ENCODE results near the gene STAP1.

Gene STAP1

DNA sequence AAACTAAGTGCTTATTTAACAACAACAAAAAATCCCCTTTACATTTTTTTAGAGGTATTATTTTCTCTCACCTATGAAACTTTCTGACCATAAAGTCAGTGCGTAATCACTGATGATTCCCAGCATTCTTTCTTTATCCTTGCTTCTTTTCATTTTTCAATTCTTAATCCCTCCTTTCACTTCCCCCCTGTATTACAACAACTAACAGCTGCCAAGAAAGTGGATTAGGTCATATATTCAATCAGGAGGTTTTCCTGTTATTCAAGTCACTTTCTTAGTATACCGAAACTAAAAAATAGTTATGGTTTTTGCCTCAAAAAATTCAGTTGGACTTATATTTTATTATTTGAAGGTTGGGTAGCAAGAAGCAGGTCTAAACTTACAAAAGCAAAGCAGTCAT lies 2.1 kb upstream of the STAP1 start:
- no peak for DNase-seq

DNA sequence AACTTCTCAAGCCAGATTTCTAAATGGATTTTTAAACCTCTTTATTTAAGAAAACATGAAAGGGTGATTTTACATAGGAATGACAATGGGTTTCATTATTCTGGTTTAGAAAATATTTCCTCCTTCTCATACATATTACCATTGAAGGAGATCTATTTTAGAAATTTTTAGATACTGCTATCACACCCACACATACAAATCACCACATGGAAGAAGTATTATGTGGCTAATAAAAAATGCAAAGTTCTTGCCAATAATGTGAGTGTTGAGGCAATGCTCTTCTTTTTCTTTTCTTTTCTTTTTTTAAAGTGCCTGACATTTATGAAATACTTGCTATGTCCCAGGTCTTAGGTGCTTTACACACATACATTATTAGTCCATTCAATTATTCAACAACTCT lies 6.8 kb downstream of the STAP1 start:
- no peak for DNase-seq

DNA sequence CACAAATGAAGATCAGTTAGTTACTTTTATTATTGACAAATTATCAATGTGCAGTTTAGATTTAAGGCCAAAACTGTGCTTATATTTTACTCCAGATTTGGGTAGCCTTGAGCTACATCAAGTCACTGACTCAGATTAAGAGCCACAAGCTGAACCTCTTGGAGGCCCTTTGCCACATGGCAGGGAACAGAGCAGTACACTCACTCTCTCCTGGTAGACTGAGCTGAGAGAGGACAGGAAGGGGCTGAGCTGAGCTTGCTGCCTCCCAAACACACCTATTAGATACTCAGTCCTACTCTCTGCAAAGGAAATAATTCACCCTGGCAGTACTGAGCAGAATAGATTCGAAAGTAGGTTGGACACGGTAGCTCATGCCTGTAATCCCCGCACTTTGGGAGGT lies 7.8 kb downstream of the STAP1 start:
- no peak for DNase-seq

DNA sequence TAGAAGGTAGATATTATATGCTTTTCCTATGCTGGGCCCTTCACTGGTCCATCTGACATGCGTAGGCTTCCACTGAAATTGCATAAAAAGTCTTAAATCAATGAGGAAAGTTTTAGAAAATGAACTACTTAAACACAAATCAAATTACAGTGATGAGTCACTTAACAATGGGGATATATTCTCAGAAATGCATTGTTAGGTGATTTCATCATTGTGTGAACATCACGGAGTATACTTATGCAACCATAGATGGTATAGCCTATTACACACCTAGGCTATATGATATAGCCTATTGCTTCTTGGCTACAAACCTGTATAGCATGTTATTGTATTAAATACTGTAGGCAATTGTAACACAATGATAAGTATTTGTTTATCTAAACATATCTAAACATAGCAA lies 10.3 kb downstream of the STAP1 start:
- no peak for DNase-seq

DNA sequence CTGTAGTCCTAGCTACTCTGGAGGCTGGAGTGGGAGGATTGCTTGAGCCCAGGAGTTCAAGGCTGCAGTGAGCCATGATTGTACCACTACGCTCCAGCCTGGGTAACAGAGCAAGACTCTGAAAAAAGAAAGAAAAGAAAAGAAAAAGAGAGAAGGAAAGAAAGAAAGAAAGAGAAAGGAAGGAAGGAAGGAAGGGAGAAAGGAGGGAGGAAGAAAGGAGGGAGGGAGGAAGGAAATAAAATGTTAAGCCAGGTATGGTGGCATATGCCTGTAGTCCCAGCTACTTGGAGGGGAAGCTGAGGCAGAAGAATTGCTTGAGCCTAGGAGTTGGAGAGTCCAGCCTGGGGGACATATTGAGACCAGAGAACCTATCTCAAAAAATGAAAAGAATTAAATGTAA lies 12.0 kb downstream of the STAP1 start:
- no peak for DNase-seq

DNA sequence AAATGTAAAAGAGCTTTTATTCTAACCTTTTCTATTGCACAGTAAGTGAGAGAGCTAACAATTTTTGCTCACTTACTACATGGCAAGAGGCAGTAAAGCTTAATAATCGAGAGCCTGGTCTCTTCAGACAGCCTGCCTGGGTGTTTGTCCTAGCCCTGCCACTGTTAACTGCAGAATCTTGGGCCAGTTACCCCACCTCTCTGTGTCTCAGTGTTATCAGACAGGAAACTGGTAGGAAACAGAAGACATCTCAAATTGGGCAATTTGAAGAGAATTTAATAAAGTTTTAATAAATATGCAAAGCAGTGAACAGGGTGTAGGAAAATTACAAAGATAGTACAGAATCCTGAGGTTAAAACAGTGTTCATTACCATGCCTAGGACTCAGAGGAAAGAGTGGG lies 13.4 kb downstream of the STAP1 start:
- DNase-seq: no peak

DNA sequence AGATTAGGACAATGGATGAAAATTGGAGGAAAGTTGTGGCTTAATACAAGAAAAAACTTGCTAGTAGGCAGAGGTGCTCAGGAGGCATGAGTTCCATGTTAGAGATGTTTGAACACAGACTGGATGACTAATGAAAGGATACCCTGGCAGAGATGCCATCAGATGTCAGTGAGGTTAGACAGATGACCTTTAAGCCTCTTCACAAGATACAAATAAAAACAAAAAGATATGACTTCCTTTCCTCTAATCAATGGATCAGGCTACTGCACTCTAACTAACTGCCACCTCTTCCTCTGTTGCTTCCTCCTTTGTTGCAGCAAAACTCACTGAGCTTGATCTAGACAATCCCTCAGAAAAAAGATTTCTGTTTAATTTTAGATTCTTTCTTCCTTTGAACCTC lies 14.7 kb downstream of the STAP1 start:
- no peak for DNase-seq

DNA sequence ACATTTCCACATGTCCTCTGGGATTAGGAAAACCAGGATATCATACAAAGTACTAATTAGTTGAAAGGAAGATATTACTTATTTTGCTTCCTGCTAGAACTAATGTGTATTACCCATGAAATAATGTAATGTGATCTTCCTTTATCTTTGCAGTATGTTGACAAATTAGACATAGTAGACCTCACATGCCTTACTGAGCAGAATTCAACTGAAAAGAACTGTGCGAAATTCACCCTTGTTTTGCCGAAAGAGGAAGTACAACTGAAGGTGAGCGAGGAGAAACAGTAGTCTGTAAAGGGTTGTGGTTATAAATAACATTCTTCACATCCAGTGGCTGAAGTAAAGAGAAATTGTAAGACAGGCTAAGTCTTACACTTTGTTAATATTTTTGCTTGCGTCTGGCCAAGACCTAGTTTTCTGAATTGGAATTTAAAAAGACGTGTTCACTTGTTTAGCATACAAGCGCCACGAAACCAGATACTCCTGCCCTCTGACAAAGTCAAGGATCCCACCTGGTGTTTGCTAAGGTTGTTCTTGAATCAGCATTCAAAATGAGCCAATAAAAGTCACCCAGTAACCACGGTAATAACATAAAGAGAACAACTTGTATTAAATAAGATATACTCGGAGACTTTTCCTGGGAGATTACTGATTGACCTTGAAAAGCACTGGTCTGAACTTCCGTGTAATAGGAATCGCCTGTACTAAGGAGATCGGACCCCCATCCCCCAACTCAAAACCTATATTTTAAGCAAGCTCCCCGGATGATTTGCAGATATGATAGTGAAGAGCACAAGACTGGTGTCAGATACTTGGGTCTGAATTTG lies 16.9 kb downstream of the STAP1 start:
- no peak for DNase-seq

DNA sequence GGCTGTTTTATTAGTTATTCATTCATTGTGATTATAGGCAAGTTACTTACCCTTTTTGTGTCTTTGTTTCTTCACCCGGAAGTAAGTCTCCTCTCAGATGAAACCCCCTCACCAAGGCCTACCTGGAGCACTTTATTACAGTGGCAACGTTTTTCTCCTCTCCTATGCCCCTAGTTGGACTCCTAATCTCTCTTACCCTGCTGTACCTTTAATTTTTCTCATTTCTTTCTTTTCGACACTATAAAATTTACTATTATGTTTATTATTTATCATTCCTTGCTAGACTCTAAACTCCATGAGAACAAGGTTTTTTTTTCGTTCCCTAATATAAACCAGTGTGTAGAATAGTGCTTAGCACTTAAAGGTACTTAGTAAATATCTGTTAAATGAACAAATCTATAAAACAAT lies 17.5 kb downstream of the STAP1 start:
- no peak for DNase-seq

DNA sequence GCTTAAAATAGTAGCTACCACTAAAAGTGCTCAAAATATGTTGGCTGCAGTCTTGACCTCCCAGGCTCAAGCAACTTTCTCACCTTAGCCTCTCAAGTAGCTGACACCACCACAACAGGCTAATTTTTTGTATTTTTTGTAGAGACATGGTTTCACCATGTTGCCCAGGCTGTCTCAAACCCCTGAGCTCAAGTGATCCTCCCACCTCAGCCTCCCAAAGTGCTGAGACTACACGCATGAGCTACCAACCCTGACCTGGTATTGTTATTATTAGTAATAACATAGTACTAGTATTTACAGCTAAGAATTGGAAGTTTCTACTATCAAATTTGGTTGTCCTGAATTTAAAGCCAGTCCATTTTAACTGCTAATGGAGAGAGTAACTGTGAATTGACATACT lies 18.0 kb downstream of the STAP1 start:
- DNase-seq: no peak

DNA sequence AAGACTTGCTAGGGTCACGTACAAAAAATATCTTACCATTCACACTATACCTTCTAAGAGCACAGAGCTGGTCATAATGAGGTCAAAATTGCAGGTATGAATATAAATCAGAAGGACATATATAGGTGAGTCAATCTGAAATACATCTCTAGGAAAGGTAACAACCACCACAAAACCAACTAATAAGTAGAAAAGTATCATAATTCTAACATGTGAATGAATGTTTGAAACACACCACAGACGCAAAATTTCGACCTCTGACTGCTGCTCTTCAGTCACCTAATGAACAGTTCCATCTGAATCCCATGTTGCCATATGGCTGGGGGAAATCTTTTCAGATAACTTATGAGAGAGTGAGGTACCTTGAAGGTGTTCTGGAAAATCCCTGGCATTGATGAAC lies 22.1 kb downstream of the STAP1 start:
- no peak for DNase-seq

DNA sequence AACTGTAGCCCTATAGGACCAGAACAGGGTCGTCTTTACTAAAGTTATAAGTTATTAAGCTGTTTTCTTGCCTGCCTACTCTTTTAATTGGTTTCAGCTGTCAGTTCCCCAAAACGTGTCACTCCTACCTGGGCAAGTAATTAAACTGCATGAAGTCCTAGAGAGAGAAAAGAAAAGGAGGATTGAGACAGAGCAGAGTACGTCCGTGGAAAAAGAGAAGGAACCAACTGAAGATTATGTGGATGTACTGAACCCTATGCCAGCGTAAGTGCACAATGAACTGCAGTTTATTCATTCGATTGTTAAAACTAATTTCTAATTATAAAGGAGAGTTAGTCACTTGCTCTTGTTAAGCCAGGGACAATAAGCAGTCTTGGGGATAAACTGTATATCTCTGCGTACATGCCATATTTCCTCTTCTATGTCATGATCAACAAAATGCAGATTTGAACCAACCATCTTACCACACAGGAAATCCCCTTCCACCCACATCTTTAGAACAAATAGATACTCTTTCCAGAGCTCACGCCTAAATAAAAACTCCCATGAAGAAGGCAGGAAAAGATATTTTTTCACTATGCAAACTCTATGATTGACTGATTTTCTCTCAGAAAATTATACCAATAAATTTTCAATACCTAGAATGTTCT lies 22.8 kb downstream of the STAP1 start:
- no peak for DNase-seq

DNA sequence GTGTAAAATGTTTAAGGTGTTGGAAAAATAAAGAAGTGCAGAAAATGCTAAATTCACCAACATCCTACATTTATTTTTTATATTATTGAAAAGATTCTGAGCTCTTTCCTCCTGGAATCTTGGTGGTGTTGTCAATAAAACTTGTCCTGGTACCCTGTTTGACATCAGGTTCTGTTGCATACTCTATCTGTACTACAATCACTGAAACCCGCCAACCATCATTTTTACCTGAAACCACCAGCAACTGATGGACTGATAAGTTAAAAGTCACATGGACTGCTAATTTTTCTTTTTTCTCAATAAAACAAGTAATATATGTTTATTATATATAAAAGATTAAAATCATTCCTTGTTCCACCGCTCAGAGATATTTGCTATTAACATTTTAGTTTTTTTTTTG lies 23.4 kb downstream of the STAP1 start:
- no peak for DNase-seq

DNA sequence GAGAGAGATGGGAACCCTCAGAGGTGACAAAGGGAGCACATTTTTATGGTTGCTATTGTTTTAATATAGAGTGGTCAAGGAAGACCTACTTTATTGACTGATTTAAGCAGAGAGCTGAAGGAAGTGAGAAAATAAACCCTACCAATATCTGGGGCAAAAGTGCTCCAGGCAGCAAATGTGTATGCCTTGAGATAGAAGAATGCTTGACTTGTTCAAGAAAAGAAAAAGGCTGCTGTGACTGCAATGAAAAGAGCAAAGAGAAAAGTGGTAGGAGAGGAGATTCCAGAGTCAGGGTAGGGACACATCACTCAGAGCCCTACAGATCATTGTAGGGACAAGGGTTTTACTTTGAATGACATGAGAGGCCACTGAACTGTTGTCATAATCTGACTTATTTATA lies 26.0 kb downstream of the STAP1 start:
- DNase-seq: no peak

DNA sequence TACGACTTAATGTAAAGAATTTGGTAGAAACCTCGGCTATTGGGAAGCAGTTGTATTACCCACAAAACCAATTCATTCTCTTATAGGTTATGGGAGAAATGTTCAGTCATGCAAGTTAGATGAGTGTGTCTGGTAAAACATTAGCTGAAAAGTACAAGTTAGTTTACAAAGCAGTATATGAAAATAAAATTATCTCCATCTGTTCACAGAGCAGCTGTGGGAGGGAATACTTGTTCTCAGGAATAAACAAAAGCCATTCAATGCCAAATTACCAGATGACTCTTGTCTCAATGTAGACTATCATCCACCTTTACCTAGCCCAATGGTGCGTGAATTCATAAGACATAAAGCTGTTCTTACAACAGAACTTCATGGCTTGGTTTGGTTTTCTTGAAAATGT lies 28.6 kb downstream of the STAP1 start:
- DNase-seq: no peak

DNA sequence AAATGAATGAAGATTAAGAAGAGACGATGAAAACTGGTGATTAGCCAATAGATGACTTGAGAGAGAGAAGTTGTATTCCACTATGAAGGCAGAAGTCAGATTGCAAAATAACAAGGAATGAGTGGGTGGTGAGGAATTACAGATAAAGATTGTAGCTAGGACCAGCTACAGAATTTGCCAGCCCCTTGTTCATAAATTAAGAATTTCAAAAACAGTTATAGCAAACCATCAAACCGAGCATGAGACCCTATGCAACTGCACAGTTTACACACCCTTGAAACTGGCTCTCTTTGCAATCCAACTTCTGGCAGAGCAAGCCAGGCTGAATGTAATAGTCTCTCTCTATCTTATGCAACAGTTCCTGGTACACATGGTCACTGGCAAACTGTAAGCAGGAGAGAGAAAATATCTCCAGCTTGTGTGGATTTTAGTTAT lies 35.2 kb downstream of the STAP1 start:
- no peak for DNase-seq

DNA sequence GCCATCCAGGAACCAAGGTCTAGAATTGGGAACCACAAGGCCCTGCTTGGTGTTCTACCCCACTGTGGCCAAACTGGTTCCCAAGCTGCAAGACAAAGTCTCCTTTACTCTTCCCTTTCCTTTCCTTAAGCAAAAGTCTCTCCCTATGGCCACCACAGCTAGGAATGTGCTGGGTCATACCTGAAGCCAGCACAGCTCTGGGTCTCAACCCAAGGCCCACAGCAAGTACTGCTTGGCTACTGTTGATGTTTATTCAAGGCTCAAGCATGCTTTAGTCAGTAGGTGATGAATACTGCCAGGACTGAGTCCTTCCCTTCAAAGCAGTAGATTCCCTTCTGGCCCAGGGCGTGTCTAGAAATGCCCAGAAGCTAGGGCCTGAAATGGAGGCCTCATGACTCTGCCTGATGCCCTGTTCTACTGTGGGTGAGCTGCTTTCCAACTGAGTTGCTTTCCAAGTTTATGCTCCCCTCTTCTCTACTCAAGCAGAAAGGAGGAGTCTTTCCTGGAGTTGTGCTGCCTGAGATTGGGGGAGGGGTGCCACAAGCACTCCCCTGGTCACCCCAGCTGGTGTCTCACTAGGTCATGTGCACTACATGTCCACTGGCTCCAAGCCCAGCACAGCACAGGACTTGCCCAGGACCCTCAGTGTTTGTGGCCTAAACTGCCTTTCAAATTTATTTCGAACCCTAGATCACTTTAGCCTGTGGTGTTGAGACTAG lies 44.9 kb downstream of the STAP1 start:
- DNase-seq: no peak

DNA sequence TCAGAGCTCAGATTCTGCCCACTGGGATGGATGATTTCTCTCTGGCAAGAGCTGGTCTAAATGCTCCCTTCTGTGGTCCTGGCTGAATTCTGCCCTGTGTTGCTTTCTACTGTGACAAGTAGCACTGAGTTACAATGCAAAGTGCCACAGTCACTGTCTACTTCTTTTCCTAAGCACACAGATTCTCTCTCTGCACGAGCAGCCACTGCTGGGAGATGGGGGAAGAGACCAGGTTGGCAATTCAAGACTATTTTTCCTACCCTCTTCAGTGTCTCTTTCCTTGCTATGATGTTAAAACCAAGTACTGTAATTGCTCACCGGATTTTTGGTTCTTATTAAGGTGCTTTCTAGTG lies 45.5 kb downstream of the STAP1 start:
- DNase-seq: no peak

DNA sequence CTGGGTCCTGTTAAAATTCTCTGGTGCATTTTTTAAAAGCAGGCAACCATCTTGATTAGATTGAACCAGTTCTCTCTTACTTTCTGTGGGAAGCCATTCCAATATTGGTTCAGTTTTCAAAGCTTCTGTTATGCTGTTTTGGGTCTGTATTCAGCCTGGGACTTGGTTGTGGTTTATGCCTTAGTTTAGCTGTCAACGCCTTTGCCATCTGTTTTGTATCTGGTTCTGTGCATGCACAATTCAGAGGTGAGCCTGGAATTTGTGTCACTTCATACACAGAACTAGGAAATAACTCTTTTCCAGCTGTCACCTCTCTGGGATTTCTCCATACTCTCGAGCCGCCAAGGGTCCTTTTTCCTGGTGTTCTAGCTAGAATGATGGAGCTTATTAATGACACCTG lies 46.2 kb downstream of the STAP1 start:
- no peak for DNase-seq

DNA sequence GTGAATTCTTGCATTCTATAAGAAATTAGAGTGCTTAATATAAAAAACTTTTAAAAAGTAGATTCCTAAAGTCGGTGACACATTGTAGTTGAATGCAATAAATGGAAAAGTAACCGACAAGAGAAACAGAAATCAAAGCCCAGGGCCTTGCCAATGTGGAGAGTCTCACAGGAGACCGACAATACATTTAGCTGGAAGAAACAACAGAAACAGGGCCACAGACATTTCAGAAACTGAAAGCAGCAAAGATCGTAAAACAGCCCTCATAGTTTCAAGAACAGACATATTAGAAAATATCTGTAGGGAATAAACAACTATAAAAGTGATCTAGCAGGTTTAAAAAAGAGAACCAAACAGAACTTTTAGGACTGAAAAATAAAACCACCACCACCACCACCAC lies 49.5 kb downstream of the STAP1 start:
- no peak for DNase-seq

DNA sequence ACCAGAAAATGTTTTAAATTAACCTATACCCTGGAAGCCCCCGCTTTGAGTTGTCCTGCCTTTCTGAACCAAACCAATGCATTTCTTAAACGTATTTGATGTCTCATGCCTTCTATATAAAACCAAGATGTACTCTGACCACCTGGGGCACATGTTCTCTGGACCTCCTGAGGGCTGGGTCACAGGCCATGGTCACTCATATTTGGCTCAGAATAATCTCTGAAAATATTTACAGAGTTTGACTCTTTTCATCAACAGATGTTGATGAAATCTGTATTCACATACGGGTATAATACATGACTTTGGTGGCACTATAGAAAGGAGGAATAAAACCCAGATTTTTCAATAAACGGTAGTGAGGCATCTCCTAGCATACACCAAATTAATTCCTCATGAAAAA lies 55.7 kb downstream of the STAP1 start:
- no peak for DNase-seq

DNA sequence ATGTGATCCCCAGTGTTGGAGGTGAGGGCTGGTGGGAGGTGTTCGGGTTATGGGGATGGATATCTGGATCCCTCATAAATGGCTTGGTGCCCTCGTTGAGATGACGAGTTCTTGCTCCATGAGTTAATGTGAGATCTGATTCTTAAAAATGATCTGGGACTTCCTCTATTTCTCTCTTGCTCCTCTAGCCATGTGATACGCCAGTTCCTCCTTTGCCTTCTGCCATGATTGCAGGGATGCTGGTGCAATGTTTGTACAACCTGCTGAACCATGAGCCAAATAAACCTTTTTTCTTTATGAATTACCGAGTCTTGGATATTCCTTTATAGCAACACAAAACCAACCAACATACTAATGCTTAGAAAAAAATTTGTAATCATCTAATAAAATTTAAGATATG lies 56.6 kb downstream of the STAP1 start:
- no peak for DNase-seq

DNA sequence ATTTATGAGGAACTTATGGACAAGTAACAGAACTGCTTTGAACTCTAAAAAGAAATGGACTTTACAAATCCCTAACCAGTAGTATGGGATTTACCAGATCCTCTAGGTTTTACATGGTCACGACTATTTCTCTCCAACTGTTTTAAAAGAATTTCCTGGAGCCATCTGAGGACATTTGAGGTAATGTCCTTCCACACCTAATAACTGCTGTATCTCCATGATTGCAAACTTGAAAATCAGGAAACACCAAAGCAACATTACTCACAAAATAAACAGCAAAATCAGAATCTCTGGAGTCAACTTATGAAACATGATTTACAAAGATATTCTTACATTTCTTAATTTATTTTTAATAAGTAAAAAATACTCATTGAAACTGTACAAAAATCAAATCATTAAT lies 58.0 kb downstream of the STAP1 start:
- no peak for DNase-seq

DNA sequence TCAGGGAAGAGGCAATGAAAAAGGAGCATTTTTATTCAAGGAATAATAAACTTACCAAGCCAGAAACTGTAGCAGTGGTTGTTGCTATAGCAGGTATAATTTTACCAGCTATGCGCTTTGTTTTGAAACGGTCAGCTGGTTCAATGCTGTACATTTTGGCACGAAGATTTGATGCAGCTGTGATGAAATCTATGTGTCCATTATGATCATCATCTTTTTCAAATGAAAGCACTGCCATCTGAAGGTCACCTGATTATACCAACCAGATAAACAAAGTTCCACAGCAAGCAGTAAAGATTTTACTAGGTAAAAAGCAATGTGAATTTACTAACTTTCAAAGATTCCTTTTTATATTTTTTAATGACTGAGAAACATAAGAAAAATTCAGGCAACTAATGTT lies 66.4 kb downstream of the STAP1 start:
- no peak for DNase-seq

All from femur (tissue), 1 donor.